Measurements from ENCODE around the gene BMP7. TPM values are rescaled to one million over a fixed set of nuclear protein-coding genes. Genes with fewer than 3 reads are reported as not detected.

The BMP7 gene
- total and polyA plus RNA-seq, 2 of the 8 experiments (the other 6 are each of a cell fraction or from before 2014, with no cell fraction given): 9.2 to 14.7 TPM

GRCh38 chr20:57293995-57294394 is 27.6 kb upstream of the BMP7 start:
- Histone ChIP-seq H2BK120ac (replicated peaks; ENCODE audit: low read depth, low read length) (no peak overlapping the region), H2BK20ac (ENCODE audit: low read length) (peak overlapping the region; percentile 23; the same call in 1 of the 2 replicates), H4K5ac (ENCODE audit: insufficient read length, low read depth, low read length) (no peak overlapping the region), H3K79me2 (ENCODE audit: control insufficient read depth in 1 of 2, insufficient read depth in 2 of 2, low read length in 2 of 2) (no peaks in the 10 kb centered on the region), H2AFZ (ENCODE audit: low read length) (no peak overlapping the region), H4K8ac (ENCODE audit: extremely low read depth, insufficient read depth, low read length) (no peak overlapping the region), H4K91ac (replicated peaks; ENCODE audit: insufficient read length, low read length) (no peak overlapping the region), H3K9me3 (ENCODE audit: insufficient read depth in 2 of 2, low read depth in 1 of 2, low read length in 1 of 2) (no peaks in the 10 kb centered on the region), H3K4ac (replicated peaks; ENCODE audit: insufficient read length, low read depth, low read length) (no peak overlapping the region), H3K4me2 (ENCODE audit: insufficient read depth in 1 of 2, low read depth in 2 of 2, low read length in 2 of 2) (no peak overlapping the region), H3K56ac (replicated peaks; ENCODE audit: insufficient read length, low read depth, low read length) (no peak overlapping the region), H3K4me1 (replicated peaks in 1 of 4; ENCODE audit: control insufficient read depth in 3 of 4, insufficient read depth in 4 of 4, low read length in 3 of 4) (peaks cover 0 to 12% (median under 1%) of the 10 kb centered on the region in 4 experiments; a peak in 3 of 7 replicates), H3K79me1 (ENCODE audit: low read depth, low read length) (no peaks in the 10 kb centered on the region), H3K36me3 (ENCODE audit: control insufficient read depth in 2 of 4, insufficient read depth in 4 of 4, low read length in 3 of 4) (no peaks in the 10 kb centered on the region), H3K27ac (ENCODE audit: low read depth, low read length) (no peak overlapping the region), H3K27me3 (replicated peaks in 1 of 4; ENCODE audit: control insufficient read depth in 3 of 4, extremely low read depth in 1 of 4, insufficient read depth in 3 of 4, low read length in 3 of 4) (no peaks in the 10 kb centered on the region), H2BK12ac (ENCODE audit: low read depth, low read length) (no peak overlapping the region), H2BK5ac (ENCODE audit: low read depth, low read length) (no peak overlapping the region), H3K23ac (ENCODE audit: insufficient read length) (no peak overlapping the region), H3K4me3 (ENCODE audit: extremely low read depth in 1 of 4, insufficient read depth in 2 of 4, low read depth in 3 of 4, low read length in 4 of 4) (no peak overlapping the region), H2AK5ac (ENCODE audit: low read depth, low read length) (no peak overlapping the region), H3K23me2 (ENCODE audit: low read depth, low read length) (no peaks in the 10 kb centered on the region), H3K14ac (ENCODE audit: insufficient read length) (no peak overlapping the region), H4K20me1 (replicated peaks in 1 of 2; ENCODE audit: control insufficient read depth in 1 of 2, insufficient read depth in 2 of 2, low read length in 2 of 2) (no peaks in the 10 kb centered on the region), H3K9ac (replicated peaks in 1 of 4; ENCODE audit: extremely low read depth in 1 of 4, low read depth in 3 of 4, low read length in 3 of 4) (no peak overlapping the region), H3K18ac (ENCODE audit: extremely low read depth, low read length) (no peak overlapping the region), H2BK15ac (ENCODE audit: low read length) (no peak overlapping the region)
- FAIRE-seq (no peak), DNase-seq (ENCODE audit: low read depth in 1 of 2, low spot score in 2 of 2) (no peak)
- CTCF ChIA-PET (ENCODE audit: partially characterized antibody): interaction anchor here (1.4 to 4.0 kb wide), 3 partner anchors 11 to 36 kb away, joined by 3 to 19 read pairs (median 8); partner anchors contain the start of gene SPO11
- WGBS, 2 experiments (ENCODE audit: extremely low coverage in 1 of 2, insufficient coverage in 1 of 2, insufficient read length in 1 of 2, insufficient replicate concordance in 2 of 2, low coverage in 1 of 2, low lambda C conversion rate in 2 of 2, missing lambda C conversion rate in 1 of 2): 81% methylated on average over 7 of the region's 7 CpGs; no CpG with 5 or more reads in 1 of the 2 experiments
- POLR2A ChIA-PET (ENCODE audit: partially characterized antibody): interaction anchor here (1.0 kb wide), 1 partner anchor 35 kb away, joined by 3 read pairs; no protein-coding TSS in a partner anchor
- no peak for TF ChIP-seq SAP30 (IDR thresholded peaks at IDR 0.05; ENCODE audit: insufficient read depth, insufficient replicate concordance, low read length)
- no peak for TF ChIP-seq SP4 (IDR thresholded peaks at IDR 0.05; ENCODE audit: low read length)
- TF ChIP-seq ZNF274 (IDR thresholded peaks at IDR 0.05; ENCODE audit: borderline replicate concordance, extremely low read depth, low read length): no peak
- no peak for TF ChIP-seq USF2 (IDR thresholded peaks at IDR 0.05; ENCODE audit: low read length)
- TF ChIP-seq GTF2F1 (IDR thresholded peaks at IDR 0.05; ENCODE audit: borderline replicate concordance, low read depth, low read length): no peak
- no peak for TF ChIP-seq MAFK (IDR thresholded peaks at IDR 0.05; ENCODE audit: low read depth, low read length)
- no peak for TF ChIP-seq EGR1 (IDR thresholded peaks at IDR 0.05; ENCODE audit: borderline replicate concordance, low read depth, low read length)
- no peak for TF ChIP-seq CTCF (IDR thresholded peaks at IDR 0.05; ENCODE audit: control extremely low read depth in 1 of 3, insufficient read depth in 1 of 3, low read depth in 1 of 3, low read length in 3 of 3)
- TF ChIP-seq EZH2 (IDR thresholded peaks at IDR 0.05; ENCODE audit: low read depth, low read length, severe bottlenecking): no peak
- TF ChIP-seq CHD2 (IDR thresholded peaks at IDR 0.05; ENCODE audit: low read length): no peak
- TF ChIP-seq SP1 (IDR thresholded peaks at IDR 0.05; ENCODE audit: low read depth, low read length): no peak

Data from H1 (cell line).